DOHH2 (cell line): ENCODE data around the gene GDPGP1.

Experiments
- EZH2phosphoT487 ChIP-seq: fragments of 200-600 bp; sonication (generic); IDR thresholded peaks from 2 replicates; pipeline ENCODE4 v1.6.1; 2017; ENCODE audit warnings: borderline replicate concordance, mild to moderate bottlenecking, antibody characterized with exemption, low read length, moderate library complexity, mixed read lengths
- TF ChIP-seq, protein P1 (sequence below): fragments of 200-600 bp; sonication (generic); IDR thresholded peaks from one replicate; pipeline ENCODE4 v1.5.1; 2014; ENCODE audit warnings: antibody characterized with exemption, mild to moderate bottlenecking, low read depth, low read length; ENCODE audit not compliant: poor library complexity, severe bottlenecking

- TF ChIP-seq, protein P1, sequence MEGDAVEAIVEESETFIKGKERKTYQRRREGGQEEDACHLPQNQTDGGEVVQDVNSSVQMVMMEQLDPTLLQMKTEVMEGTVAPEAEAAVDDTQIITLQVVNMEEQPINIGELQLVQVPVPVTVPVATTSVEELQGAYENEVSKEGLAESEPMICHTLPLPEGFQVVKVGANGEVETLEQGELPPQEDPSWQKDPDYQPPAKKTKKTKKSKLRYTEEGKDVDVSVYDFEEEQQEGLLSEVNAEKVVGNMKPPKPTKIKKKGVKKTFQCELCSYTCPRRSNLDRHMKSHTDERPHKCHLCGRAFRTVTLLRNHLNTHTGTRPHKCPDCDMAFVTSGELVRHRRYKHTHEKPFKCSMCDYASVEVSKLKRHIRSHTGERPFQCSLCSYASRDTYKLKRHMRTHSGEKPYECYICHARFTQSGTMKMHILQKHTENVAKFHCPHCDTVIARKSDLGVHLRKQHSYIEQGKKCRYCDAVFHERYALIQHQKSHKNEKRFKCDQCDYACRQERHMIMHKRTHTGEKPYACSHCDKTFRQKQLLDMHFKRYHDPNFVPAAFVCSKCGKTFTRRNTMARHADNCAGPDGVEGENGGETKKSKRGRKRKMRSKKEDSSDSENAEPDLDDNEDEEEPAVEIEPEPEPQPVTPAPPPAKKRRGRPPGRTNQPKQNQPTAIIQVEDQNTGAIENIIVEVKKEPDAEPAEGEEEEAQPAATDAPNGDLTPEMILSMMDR, result no peak
- no peak for TF ChIP-seq EZH2phosphoT487
Observed at GRCh38 chr15:90240856-90241255, 6.8 kb downstream of the GDPGP1 start.
